ENCODE data around the gene WIPF3. TPM values are rescaled to one million over a fixed set of nuclear protein-coding genes. Genes with fewer than 3 reads are reported as not detected.

WIPF3 gene
- not detected in 2 replicates for total RNA-seq (2014; rRNA removed; shearing (Covaris generic))

GRCh38 chr7:29806208-29806994 is at the start of gene WIPF3:
Gene WIPF3, plus strand, starts transcription at chr7:29806508. Its CDS starts 28,217 bp downstream, at chr7:29834725.
- no peak for DNase-seq (ENCODE audit: low read depth)

- no peak for DNase-seq (ENCODE audit: low read depth)
Observed at GRCh38 chr7:29763266-29763665, 43.0 kb upstream of the WIPF3 start.

GRCh38 chr7:29764227-29764626 is 42.1 kb upstream of the WIPF3 start:
- DNase-seq (ENCODE audit: low read depth) = no peak

- DNase-seq (ENCODE audit: low read depth) = no peak
Observed at GRCh38 chr7:29765490-29765889, 40.8 kb upstream of the WIPF3 start.

- DNase-seq (ENCODE audit: low read depth) = no peak
Observed at GRCh38 chr7:29770371-29770770, 35.9 kb upstream of the WIPF3 start.

GRCh38 chr7:29771081-29771816 is 35.1 kb upstream of the WIPF3 start:
- DNase-seq (ENCODE audit: low read depth) = no peak

GRCh38 chr7:29779017-29779416 is 27.3 kb upstream of the WIPF3 start:
- no peak for DNase-seq (ENCODE audit: low read depth)

- no peak for DNase-seq (ENCODE audit: low read depth)
Observed at GRCh38 chr7:29780346-29780745, 26.0 kb upstream of the WIPF3 start.

GRCh38 chr7:29783671-29784070 is 22.6 kb upstream of the WIPF3 start:
- DNase-seq (ENCODE audit: low read depth) = no peak

- DNase-seq (ENCODE audit: low read depth) = no peak
Observed at GRCh38 chr7:29793507-29793906, 12.8 kb upstream of the WIPF3 start.

- DNase-seq (ENCODE audit: low read depth) = no peak
Observed at GRCh38 chr7:29794959-29795629, 11.2 kb upstream of the WIPF3 start.

- no peak for DNase-seq (ENCODE audit: low read depth)
Observed at GRCh38 chr7:29795696-29796580, 10.4 kb upstream of the WIPF3 start.

- DNase-seq (ENCODE audit: low read depth) = no peak
Observed at GRCh38 chr7:29797112-29797944, 9.0 kb upstream of the WIPF3 start.

- no peak for DNase-seq (ENCODE audit: low read depth)
Observed at GRCh38 chr7:29798422-29798821, 7.9 kb upstream of the WIPF3 start.

GRCh38 chr7:29801929-29802328 is 4.4 kb upstream of the WIPF3 start:
- DNase-seq (ENCODE audit: low read depth) = no peak

- no peak for DNase-seq (ENCODE audit: low read depth)
Observed at GRCh38 chr7:29805031-29805430, 1.3 kb upstream of the WIPF3 start.

- no peak for DNase-seq (ENCODE audit: low read depth)
Observed at GRCh38 chr7:29805886-29806207, 461 bp upstream of the WIPF3 start.

- no peak for DNase-seq (ENCODE audit: low read depth)
Observed at GRCh38 chr7:29806995-29807841, 910 bp downstream of the WIPF3 start.

- no peak for DNase-seq (ENCODE audit: low read depth)
Observed at GRCh38 chr7:29808075-29808801, 1.9 kb downstream of the WIPF3 start.
